SK-MEL-5 (cell line): ENCODE data around the gene MAPT. TPM values are rescaled to one million over a fixed set of nuclear protein-coding genes. Genes with fewer than 3 reads are reported as not detected.

Source experiments
- DNase-seq: peaks from one replicate; pipeline ENCODE4 v3.0.0-alpha.2; 2016; ENCODE audit warnings: low read depth, low spot score
- in situ Hi-C: cut with HindIII; loops from 2 replicates; pipeline ENCODE4 v1.10.0; 2016; ENCODE audit warnings: low sequenced_read_pairs, high pct_unique_total_duplicates, low pct_unique_long_range_greater_than_20kb
- total RNA-seq: library from RNA; depleted of rRNA; stranded (reverse); fragments of >200 nt; shearing (Covaris generic); gene quantifications from 2 replicates; pipeline ENCODE4 v1.2.3, GENCODE V29; 2014

Gene MAPT
- total RNA-seq, 1 experiment from 2014 or later: 3.7 TPM

DNA sequence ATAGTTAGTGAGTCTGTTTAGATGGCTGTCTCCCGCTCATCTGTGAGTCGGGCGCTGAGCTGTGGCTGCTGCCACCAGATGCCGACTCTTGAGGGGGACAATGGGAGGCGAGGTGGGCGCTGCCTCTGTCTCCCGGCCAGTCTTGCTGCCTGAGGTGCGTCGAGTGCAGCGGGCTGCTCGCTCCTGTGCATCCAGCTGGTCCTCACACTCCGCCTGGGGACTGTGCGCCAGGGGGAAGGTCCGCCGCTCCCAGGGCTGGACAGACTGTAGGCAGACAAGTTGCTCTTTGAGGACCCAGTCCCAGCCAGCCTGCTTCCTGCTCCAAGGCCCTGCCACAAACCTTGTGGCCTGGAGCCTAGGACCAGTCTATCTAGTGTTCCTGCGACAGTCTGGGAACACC lies 137.1 kb downstream of the MAPT start:
- in situ Hi-C loops: no loop called here
- no peak for DNase-seq

DNA sequence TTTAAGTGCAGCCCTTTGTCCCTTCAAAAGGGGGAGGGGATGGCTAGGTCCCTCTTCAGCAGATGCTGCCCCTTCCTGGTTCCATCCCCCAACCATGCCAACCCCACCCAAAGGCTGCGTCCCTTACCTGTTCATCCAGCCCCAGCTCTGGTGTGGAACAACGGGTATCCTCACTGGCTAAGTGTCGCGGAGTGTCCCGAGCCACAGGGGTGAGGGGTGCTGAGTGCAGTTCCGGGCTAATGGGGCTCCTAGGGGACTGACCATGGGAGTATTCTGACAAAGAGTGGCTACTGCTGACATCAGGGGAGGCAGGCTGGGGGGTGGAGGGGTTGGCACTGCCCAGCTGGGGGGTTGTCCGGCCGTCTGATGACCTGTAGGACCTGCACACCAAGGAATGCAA lies 137.6 kb downstream of the MAPT start:
- in situ Hi-C loops: no loop called here

DNA sequence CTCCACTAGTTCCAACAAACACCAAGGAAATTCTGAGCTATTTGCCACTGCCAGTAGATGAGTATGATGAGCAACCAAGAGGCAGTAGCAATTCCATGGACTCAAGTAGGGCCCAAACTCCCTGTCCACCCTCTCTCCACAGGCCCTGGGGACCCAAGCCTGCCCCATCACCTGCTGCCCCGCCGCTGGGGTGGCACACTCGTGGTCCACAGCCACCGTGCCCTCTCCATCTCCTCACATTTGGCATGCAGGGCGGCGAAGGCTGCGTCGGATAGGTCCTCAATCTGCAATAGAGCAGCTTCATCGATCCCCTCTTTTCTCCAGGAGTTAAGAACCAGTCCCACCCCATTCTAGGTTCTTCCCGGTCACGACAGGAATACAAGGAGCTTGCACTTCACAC lies 138.6 kb downstream of the MAPT start:
- in situ Hi-C loops: no loop called here

More for the DNA sequence above, 137.6 kb downstream of the MAPT start:
- DNase-seq: no peak

DNA sequence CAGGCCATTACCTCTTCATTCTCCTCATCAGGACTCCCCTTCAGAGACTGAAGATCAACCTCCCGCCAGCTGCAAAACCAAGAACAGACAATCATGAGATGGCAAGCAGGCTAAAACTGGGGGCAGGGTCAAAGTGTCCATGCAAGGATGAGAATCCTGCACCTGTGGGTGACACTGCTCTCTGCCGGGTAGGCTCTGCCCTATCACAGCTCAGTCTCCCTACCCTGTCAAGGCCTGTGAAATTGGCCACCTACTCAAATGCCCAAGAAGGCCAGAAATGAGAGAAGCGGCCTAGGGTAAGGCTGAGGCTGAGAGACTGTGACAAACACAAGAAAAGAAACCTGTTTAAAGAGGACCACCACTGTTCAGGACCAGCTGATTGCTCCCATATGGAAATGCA lies 139.0 kb downstream of the MAPT start:
- in situ Hi-C loops: no loop called here
- no peak for DNase-seq

More for the DNA sequence above, 138.6 kb downstream of the MAPT start:
- no peak for DNase-seq

DNA sequence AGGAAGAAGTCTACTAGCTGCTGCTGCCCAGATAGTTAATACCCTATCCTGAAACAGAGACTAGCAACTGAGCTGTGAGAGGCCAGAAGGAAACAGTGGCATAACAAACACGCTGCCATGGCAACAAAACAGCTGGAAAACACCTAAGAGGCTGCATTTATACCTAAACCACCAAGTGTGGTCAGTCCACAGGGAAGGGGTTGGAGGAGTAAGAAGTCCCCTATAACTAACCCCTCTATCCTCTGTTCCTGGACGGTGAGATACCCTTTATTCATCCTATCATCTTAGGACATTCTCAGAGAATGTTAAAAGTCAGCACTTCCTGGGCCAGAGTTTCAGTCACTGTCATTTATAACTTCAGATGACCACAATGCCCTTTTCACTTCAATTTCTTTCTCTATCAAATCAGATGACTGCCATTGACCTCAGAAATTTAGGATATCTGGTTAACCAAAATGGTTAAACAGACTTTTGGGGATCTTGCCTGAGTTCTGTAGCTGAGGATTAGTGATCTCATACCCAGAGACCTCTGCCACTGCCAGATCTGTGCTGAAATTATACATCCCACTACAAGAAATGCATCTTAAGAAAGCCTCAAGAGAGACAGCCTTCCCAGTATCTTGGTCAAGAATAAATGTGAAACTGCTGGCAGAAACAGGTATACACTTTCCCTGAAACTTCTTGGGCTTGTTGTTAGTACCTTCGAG lies 140.9 kb downstream of the MAPT start:
- in situ Hi-C loops: no loop called here
- DNase-seq: no peak

DNA sequence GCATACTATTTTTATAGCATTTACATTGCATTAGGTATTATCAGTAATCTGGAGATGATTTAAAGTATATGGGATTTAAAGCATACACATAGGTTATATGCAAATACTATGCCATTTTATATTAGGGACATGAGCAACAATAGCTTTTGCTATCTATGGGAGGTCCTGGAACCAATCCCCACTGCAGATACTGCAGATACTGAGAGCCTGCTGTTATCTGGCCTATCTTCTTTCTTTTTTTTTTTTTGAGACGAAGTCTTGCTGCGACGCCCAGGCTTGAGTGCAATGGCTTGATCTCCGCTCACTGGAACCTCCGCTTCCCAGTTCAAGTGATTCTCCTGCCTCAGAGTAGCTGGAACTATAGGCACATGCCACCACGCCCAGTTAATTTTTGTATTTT lies 142.1 kb downstream of the MAPT start:
- in situ Hi-C loops: no loop called here
- no peak for DNase-seq

DNA sequence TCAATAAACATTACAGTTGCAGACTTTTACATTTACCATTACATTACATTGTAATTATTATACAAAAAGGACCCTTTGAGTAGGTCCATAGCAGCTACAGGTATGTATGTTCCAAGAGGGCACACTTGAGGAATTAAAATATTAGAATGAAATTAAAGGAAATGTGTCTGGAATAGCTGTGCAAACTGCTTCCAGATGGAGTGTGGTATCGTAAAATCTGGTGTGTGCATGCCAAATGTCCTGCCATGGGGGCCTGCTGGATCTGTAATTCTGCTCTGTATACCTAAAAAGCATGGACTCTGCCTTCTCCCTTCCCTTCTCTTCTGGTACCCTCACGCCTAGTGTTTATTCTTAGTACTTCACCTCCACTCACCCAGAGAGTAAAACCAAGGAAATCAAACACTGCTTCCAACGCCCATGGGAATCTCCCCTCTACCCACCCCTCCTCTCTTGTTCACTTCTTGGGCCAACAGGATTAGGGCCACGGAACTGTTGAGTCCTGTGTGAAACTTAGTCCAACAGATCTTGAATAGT lies 143.4 kb downstream of the MAPT start:
- in situ Hi-C loops: no loop called here
- no peak for DNase-seq

DNA sequence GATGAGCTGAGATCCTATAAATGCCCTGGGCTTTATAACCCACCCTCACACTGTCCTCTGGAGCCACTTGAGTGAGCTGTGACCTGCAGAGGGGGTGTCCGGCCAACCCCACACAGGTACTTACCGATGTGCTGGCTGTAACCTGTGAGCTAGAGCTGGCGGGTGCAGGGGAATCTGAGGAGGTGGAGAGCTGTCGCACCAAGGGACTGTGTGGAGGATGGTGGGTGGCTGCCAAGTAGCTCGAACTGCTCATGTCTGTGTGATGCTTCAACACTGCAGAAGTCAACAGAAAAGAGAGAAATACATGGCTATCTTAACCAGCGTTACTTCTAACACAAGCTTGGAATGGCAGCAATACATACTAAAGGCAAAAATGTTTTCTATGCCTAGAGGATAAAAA lies 144.1 kb downstream of the MAPT start:
- in situ Hi-C loops: no loop called here
- DNase-seq: no peak

DNA sequence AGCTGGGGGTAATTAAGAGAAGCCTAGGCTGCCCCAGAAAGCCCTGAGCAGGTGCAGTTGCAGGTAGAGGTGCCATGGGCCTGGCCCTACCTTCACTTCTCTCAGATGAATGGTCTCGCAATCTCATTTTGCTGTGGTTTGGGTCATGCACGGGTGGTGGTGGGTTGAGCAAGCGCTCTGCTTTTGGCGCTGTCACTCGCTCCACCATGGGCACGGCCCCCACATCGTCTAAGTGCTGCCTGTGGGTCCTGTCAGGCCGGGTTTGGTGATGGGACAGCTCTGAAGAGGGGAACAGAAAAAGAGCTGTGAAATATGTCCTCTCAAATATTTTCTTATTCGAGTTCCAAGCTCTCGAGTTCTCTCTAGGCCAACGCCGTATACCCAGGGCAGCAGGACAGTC lies 144.6 kb downstream of the MAPT start:
- DNase-seq: no peak
- in situ Hi-C loops: no loop called here

DNA sequence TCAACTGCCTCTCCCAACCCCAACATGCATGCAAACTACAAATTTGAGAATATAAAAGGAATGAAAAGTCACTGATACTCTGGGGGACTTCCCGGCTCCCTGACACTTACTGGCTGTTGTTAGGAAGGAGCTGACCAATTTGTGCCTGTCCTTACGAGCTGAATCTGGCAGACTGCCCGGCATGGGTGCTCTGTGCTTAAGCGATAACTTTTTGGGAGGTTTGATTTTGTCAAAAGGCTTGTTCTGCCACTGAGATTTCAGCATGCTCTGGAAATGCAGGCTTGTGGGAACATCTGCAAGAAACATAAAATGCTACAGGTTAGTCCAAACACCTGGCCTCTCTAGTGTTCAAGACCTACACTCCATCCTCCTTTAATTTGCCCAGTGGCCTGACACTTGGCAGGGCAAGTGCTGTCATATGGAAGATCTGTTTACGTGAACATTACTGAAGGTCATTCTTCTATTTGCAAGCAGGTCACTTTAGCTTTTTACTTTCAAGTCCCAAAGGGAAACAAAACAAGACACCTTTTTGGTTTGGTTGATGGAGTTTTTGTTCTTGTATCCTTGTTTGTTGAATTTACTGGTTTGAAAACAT lies 145.3 kb downstream of the MAPT start:
- DNase-seq: no peak
- in situ Hi-C loops: no loop called here

DNA sequence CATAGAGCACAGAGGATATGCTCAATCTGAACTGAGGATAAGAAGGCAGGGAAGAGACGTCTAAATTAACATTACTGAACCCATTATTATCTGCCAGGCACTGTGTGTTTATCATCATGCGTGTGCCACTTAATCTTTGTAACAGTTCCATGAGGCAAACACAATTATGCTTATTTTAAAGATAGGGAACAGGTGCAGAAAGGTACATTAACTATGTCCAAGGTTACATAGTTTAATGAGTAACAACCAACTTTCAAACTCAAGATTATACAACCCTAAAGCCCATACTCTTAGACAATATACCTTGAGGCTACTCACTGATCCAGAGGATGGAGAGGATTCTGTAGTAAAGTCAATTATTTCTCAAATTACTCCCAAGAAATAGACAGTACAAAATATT lies 147.9 kb downstream of the MAPT start:
- DNase-seq: no peak
- in situ Hi-C loops: no loop called here

DNA sequence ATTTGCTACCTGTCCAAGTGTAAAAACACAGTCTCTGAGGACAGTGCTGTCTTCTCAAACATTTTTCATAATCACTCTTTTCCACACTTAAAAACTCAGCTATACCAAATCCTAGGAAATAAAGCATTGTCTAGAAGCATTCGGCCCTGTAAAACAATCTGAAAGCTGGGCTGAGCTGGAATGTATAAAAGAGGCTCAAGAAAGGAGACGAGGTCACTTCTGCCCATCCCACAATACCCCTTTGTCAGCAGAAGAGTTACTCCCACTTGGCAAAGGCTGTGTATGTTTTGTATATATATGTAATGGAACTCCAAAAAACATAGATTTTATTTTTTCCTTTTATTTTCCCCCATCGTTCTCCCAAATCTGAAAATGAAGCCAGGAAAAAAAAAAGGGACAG lies 148.6 kb downstream of the MAPT start:
- in situ Hi-C loops: no loop called here
- DNase-seq: no peak

DNA sequence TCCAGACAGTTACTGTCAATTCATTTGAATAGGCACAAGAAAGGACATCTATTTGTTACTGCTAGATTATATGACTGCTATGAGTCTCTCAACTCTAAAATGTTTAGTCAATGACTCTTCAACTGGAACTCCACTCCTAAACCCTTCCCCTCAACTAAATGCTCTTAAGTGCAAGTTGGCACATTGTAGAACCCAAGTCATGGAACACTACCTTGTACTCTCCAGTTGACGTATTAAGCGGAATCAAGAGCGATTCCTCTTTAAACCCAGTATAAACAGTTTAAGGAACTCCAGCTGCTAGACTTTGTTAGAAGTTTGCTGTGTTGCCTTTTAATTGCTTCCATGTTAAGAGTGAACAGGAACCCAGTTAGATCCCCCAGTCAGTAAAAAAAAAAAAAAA lies 149.3 kb downstream of the MAPT start:
- no peak for DNase-seq
- in situ Hi-C loops: no loop called here

DNA sequence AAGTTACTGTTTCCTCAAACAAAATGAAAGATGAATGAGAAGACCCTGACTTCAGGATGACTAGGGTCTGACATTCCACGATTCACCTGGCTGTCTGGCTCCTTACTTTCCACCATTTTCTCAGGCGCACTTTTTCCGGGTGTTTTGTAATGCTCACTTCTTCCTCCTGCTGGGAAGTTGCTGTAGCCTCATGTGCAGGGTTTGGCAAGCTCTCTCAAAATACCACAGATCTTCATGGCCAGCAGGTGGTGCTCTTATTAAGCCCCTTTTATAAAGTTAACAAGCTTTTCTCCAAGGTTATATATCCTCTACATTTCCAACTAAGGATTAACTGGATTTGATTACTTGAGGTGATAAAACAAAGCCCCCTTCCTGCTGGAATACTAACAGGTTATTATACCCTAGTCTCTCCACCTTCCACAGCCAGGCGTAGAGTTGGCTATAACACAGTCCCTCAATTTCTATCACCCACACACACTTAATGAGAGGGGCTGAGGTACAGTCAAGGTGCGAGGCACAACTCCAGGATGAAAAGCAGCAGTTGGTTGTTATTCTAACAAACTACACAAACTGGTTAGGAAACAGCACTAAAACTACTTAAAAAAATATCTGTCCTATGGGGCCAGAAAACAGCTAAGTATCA lies 150.1 kb downstream of the MAPT start:
- in situ Hi-C loops: no loop called here
- DNase-seq: peak; percentile 93

DNA sequence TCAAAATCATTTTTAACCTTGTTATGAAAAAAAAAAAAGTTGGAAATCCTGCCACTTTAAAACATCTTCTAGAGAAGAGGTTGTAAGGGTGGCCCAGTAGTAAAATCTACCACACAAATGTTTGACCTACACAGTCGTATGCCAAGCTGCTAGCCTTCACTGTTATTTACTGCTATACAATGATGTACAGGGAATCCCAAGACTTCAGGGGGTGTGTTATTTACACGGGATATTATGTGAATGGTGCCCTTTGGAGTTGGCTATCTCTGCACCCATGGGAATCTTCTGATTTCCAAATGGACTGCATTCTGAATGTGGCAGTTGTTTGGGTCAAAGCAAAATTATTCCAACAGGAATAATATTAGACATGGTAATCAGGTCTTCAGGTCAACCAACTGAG lies 150.6 kb downstream of the MAPT start:
- in situ Hi-C loops: no loop called here
- DNase-seq: peak; percentile 87

DNA sequence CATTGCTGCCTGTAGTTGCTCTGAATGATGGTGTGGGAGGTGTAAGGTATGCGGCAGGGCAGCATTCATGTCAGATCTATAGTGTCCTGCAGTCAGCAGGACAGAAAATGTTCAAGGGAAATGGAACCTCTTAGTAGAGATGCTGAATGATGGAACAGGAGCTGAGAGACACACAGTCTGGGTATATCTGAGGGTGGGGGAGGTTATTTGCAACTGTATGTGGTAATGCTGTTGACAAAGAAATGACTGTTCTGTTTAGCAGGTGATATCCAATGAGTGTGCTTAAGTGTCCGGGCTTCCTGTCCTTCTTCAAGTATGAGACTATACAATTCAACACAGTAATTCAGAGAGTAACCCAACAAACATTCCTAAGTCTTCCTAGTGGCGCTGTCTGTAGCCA lies 151.3 kb downstream of the MAPT start:
- in situ Hi-C loops: no loop called here
- DNase-seq: peak; percentile 96

DNA sequence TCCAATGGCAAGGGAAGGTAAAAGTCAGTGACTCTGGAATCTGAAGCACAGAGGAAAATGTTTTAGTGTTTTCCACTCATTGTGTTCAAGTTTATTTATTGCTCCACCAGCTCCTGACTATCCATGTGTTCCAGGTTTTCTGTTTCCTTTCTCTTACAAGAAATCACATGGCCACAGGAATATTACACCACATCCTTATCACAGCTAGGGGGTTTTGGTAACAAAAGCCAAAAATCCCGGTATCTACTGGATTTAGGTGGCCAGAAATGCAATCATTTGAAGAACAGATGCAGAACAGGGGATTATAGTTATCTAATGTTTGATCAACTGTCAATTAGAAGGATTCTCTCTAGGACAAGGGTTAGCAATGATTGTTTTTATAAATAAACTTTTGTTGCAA lies 152.6 kb downstream of the MAPT start:
- in situ Hi-C loops: no loop called here
- DNase-seq: peak; percentile 62

DNA sequence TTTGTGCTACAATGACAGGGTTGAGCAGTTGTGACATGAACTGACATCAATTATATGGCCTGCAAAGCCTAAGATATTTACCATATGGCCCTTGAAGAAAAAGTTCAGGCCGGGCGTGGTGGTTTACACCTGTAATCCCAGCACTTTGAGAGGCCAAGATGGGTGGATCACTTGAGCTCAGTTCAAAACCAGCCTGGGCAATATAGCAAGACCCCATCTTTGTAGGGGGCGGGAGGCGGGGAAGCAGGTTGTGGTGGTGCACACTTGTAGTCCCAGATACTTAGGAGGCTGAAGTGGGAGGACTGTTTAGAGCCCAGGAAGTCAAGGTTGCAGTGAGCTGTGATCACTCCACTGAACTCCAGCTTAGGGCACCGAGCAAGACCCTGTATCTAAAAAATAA lies 153.0 kb downstream of the MAPT start:
- in situ Hi-C loops: no loop called here
- DNase-seq: no peak

DNA sequence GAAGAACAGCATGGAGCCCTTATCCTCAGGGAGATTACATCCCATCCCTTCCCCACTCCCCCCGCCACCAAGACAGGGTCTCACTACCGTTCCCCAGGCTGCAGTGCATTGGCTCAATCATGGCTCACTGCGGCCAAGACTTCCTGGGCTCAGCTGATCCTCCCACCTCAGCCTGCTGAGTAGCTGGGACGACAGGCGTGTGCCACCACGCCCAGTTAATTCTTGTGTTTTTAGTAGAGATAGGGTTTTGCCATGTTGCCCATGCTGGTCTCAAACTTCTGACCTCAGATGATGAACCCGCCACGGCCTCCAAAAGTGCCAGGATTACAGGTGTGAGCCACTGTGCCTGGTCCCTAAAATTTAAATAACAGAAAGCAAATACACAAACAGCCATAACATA lies 153.5 kb downstream of the MAPT start:
- DNase-seq: no peak
- in situ Hi-C loops: no loop called here
